ENCODE measurements around the gene RAPGEF2. TPM values are rescaled to one million over a fixed set of nuclear protein-coding genes. Genes with fewer than 3 reads are reported as not detected.

Gene RAPGEF2
- total RNA-seq, 2 donors from 2014 or later: 42.6 to 73.1 TPM

GRCh38 chr4:159209249-159209648 lies 106.4 kb downstream of the RAPGEF2 start:
- intact Hi-C loops (cut with DNase I, micrococcal nuclease): loop anchor here in 1 of 2 donors (10.0 kb wide), 1 partner anchor 236 kb away; no protein-coding TSS in a partner anchor
- no peak for DNase-seq
- ATAC-seq: peak; percentile 45

GRCh38 chr4:159210975-159211374 lies 108.1 kb downstream of the RAPGEF2 start:
- intact Hi-C loops (cut with DNase I, micrococcal nuclease): no loop called here
- DNase-seq (no peak), ATAC-seq (no peak)

GRCh38 chr4:159212675-159213293 lies 109.9 kb downstream of the RAPGEF2 start:
- ATAC-seq: no peak
- DNase-seq: no peak
- intact Hi-C loops (cut with DNase I, micrococcal nuclease): no loop called here

GRCh38 chr4:159216834-159217233 lies 114.0 kb downstream of the RAPGEF2 start:
- DNase-seq: no peak
- intact Hi-C loops (cut with DNase I, micrococcal nuclease): no loop called here
- no peak for ATAC-seq

GRCh38 chr4:159219862-159220261 lies 117.0 kb downstream of the RAPGEF2 start:
- DNase-seq (no peak), ATAC-seq (no peak)
- intact Hi-C loops (cut with DNase I, micrococcal nuclease): no loop called here

GRCh38 chr4:159220353-159220752 lies 117.5 kb downstream of the RAPGEF2 start:
- no peak for DNase-seq
- ATAC-seq: no peak
- intact Hi-C loops (cut with DNase I, micrococcal nuclease): no loop called here

GRCh38 chr4:159221280-159221679 lies 118.4 kb downstream of the RAPGEF2 start:
- ATAC-seq (no peak), DNase-seq (no peak)
- intact Hi-C loops (cut with DNase I, micrococcal nuclease): no loop called here

GRCh38 chr4:159222043-159222552 lies 119.2 kb downstream of the RAPGEF2 start:
- intact Hi-C loops (cut with DNase I, micrococcal nuclease): no loop called here
- DNase-seq (no peak), ATAC-seq (peak; percentile 67)

- DNase-seq (no peak), ATAC-seq (peak; percentile 71)
- intact Hi-C loops (cut with DNase I, micrococcal nuclease): no loop called here
These were observed 121.5 kb downstream of the RAPGEF2 start for GRCh38 chr4:159224408-159224807.

- intact Hi-C loops (cut with DNase I, micrococcal nuclease): no loop called here
- ATAC-seq: peak; percentile 33
- DNase-seq: no peak
These were observed 124.5 kb downstream of the RAPGEF2 start for GRCh38 chr4:159227378-159227777.

- intact Hi-C loops (cut with DNase I, micrococcal nuclease): no loop called here
- DNase-seq: peak; percentile 54 to 64
- ATAC-seq: peak; percentile 93
These were observed 125.1 kb downstream of the RAPGEF2 start for GRCh38 chr4:159227984-159228383.

GRCh38 chr4:159229164-159229563 lies 126.3 kb downstream of the RAPGEF2 start:
- no peak for ATAC-seq
- DNase-seq: no peak
- intact Hi-C loops (cut with DNase I, micrococcal nuclease): no loop called here

GRCh38 chr4:159232465-159233106 lies 129.7 kb downstream of the RAPGEF2 start:
- DNase-seq: no peak
- intact Hi-C loops (cut with DNase I, micrococcal nuclease): no loop called here
- no peak for ATAC-seq

GRCh38 chr4:159235779-159236368 lies 133.0 kb downstream of the RAPGEF2 start:
- DNase-seq (no peak), ATAC-seq (no peak)
- intact Hi-C loops (cut with DNase I, micrococcal nuclease): no loop called here

GRCh38 chr4:159237975-159238374 lies 135.1 kb downstream of the RAPGEF2 start:
- DNase-seq (no peak), ATAC-seq (no peak)
- intact Hi-C loops (cut with DNase I, micrococcal nuclease): no loop called here

GRCh38 chr4:159238631-159239030 lies 135.8 kb downstream of the RAPGEF2 start:
- ATAC-seq (no peak), DNase-seq (no peak)
- intact Hi-C loops (cut with DNase I, micrococcal nuclease): no loop called here

- intact Hi-C loops (cut with DNase I, micrococcal nuclease): no loop called here
- ATAC-seq: no peak
- no peak for DNase-seq
These were observed 136.8 kb downstream of the RAPGEF2 start for GRCh38 chr4:159239629-159240028.

GRCh38 chr4:159240046-159240445 lies 137.2 kb downstream of the RAPGEF2 start:
- ATAC-seq: no peak
- intact Hi-C loops (cut with DNase I, micrococcal nuclease): no loop called here
- no peak for DNase-seq

GRCh38 chr4:159240687-159241086 lies 137.8 kb downstream of the RAPGEF2 start:
- intact Hi-C loops (cut with DNase I, micrococcal nuclease): no loop called here
- no peak for ATAC-seq
- no peak for DNase-seq

- intact Hi-C loops (cut with DNase I, micrococcal nuclease): no loop called here
- ATAC-seq (no peak), DNase-seq (no peak)
These were observed 139.5 kb downstream of the RAPGEF2 start for GRCh38 chr4:159242427-159242826.
